T-cell (primary cell): Measurements from ENCODE around the gene MDM4. TPM values are rescaled to one million over a fixed set of nuclear protein-coding genes. Genes with fewer than 3 reads are reported as not detected.

ENCODE experiments used
- ATAC-seq, 4 experiments: fragments of 200-7000 bp in 3 of 4; fragments of 150-1000 bp in 1 of 4; cut with Tn5 transposase; replicated peaks in 1 of 4; 1 replicate in 3 of 4; 2 replicates in 1 of 4; pipeline ENCODE4 v1.10.0; 2021; ENCODE audit warnings: moderate library complexity in 3 of 4, mild to moderate bottlenecking in 2 of 4, moderate number of reproducible peaks in 1 of 4
- CTCF ChIA-PET, 2 donors: fragments of 300-600 bp; sonication (Branson Sonifier 250); formaldehyde crosslinking; loops; one replicate each; lab custom pipeline; 2022; ENCODE audit warnings: antibody characterized with exemption in 2 of 2; lab: Charles Lee
- POLR2A ChIA-PET, 2 donors: fragments of 300-600 bp; sonication (Branson Sonifier 250); formaldehyde crosslinking; loops; one replicate each; lab custom pipeline; 2022; ENCODE audit warnings: antibody characterized with exemption in 2 of 2; lab: Charles Lee
- DNase-seq, 35 experiments: peaks; one replicate each; pipeline versions ENCODE4 v3.0.0 to v3.0.0-alpha.2; 2013 to 2023
- H3K27ac ChIP-seq: one replicate; pipeline ENCODE4 v1.5.1; 2013; ENCODE audit warnings: low read length
- H3K27me3 ChIP-seq, 2 experiments: replicated peaks in 1 of 2; 1 replicate in 1 of 2; 2 replicates in 1 of 2; pipeline versions ENCODE4 v1.6.1 to v1.7.0; 2013; ENCODE audit warnings: low read length in 1 of 2, mixed read lengths in 1 of 2; ENCODE audit not compliant: control insufficient read depth in 2 of 2, insufficient read depth in 2 of 2; ENCODE audit errors: extremely low read depth in 1 of 2
- H3K36me3 ChIP-seq, 2 donors: 1 replicate in 1 of 2; 2 replicates in 1 of 2; pipeline versions ENCODE4 v1.6.1 to v1.7.0; 2013; ENCODE audit warnings: low read length in 1 of 2; ENCODE audit not compliant: control insufficient read depth in 2 of 2, insufficient read depth in 1 of 2; ENCODE audit errors: extremely low read depth in 1 of 2
- H3K4me1 ChIP-seq, 2 experiments: 1 replicate in 1 of 2; 2 replicates in 1 of 2; pipeline versions ENCODE4 v1.6.1 to v1.7.0; 2013; ENCODE audit warnings: low read length in 2 of 2, mixed read lengths in 1 of 2; ENCODE audit not compliant: insufficient read depth in 2 of 2, control insufficient read depth in 1 of 2; ENCODE audit errors: extremely low read depth in 1 of 2
- H3K4me3 ChIP-seq, 2 donors: 1 replicate in 1 of 2; 2 replicates in 1 of 2; pipeline versions ENCODE4 v1.5.1 to v1.7.0; 2013; ENCODE audit warnings: mild to moderate bottlenecking in 2 of 2, low read length in 1 of 2, moderate library complexity in 1 of 2; ENCODE audit not compliant: control insufficient read depth in 1 of 2; ENCODE audit errors: extremely low read depth in 1 of 2
- H3K9me3 ChIP-seq: 2 replicates; pipeline ENCODE4 v1.7.0; 2013
- H3K27ac Mint-ChIP-seq, 2 donors: one replicate each; pipeline ENCODE4 v1.8.0; 2020 to 2021; ENCODE audit warnings: mild to moderate bottlenecking in 2 of 2, mixed read lengths in 2 of 2
- H3K27me3 Mint-ChIP-seq, 2 donors: one replicate each; pipeline ENCODE4 v1.8.0; 2021 to 2022; ENCODE audit warnings: mixed read lengths in 2 of 2
- H3K36me3 Mint-ChIP-seq: one replicate; pipeline ENCODE4 v1.8.0; 2021; ENCODE audit warnings: mixed read lengths
- H3K4me1 Mint-ChIP-seq, 3 donors: one replicate each; pipeline ENCODE4 v1.8.0; 2020 to 2022; ENCODE audit warnings: mixed read lengths in 3 of 3, mild to moderate bottlenecking in 1 of 3
- H3K4me3 Mint-ChIP-seq, 3 donors: one replicate each; pipeline ENCODE4 v1.8.0; 2020 to 2022; ENCODE audit warnings: mild to moderate bottlenecking in 3 of 3, mixed read lengths in 3 of 3, moderate library complexity in 3 of 3
- H3K9me3 Mint-ChIP-seq, 3 donors: one replicate each; pipeline ENCODE4 v1.8.0; 2020 to 2022; ENCODE audit warnings: mixed read lengths in 3 of 3
- WGBS: methylation state at CpG from one replicate; pipeline ENCODE4 v1.1.5; 2013; ENCODE audit warnings: missing lambda C conversion rate; ENCODE audit not compliant: insufficient coverage; 5-methylcytosine and 5-hydroxymethylcytosine counted together
- total RNA-seq, 35 experiments: library from RNA in 6 of 35; stranded (reverse) in 6 of 35; fragments of 120-200 nt in 1 of 35; gene quantifications; one replicate each; pipeline versions ENCODE4 v1.2.1 to v1.2.4 and lab custom pipeline; 2013 to 2026

Gene MDM4
- total RNA-seq, 5 donors from 2014 or later (not counting 1 experiment from before 2014, with no cell fraction given): 168 to 288 (median 183) TPM

DNA sequence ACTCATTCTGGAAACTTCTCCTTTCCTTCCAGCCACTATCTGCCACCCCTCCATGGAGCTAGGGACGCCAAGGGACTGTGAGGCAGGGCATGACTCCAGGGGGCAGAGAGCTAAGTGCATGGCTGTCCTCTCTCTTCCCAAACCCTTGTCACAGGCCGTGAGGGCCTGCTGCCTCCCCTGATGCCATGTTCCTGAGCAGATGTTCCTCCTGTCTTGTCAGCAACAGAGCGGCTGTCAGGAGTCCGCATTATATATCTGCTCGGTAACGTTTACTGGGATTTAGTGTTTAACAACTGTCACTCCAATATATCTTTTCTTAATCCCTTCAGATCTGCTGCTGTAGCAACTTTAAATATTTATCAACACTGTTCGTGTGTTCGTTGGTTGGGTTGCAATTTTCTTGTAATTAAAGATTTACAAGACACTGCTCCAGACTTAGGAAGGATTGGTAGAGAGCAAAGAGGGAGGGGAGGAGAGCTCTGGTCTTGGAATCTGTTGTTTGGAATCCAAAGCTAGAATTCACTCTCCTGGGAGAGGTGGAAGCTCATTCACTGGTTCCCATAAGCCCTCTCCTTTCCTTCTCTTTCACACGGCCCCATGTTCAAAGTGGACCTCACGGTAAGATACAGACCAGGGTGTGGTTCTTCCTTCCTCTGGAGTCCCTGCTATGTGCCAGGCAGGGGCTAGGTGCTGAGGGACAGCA, 76.2 kb downstream of the MDM4 start:
- WGBS: 75% methylated on average over 7 of the region's 10 CpGs

DNA sequence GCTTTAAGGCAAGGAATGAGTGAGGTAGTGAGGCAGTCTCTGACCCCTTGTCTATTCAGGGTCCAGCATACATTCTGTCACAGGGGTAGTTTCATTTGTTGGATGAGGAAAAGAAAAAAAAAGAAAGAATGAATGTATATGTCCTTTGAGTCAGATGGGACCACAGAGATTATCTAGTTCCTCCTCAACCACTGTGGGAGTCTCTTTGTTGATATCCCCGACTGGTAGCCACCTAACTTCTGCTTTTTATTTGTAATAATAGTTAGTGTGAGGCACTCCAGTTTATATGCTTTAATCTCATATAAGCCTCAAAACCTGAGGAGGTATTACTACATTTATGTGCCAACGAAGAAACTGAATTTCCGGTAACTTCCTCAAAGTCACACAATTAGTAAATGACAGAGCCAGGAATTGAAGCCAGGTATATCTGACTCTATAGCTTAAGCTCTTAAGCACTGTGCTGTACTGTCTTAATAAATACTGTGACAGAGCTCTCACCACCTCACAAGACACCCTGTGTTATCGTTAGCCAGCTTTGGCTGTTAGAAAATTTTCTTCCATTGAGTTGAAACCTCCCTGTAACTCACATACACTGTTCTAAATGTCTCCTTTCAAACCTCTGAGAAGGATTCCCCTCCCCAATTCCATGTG, 82.2 kb downstream of the MDM4 start:
- no peak for ATAC-seq
- Histone ChIP-seq H3K27ac (no peak overlapping the region), H3K27me3 (no peaks in the 10 kb centered on the region), H3K4me1 (no peaks in the 10 kb centered on the region), H3K9me3 (no peaks in the 10 kb centered on the region), H3K4me3 (no peak overlapping the region), H3K36me3 (no peaks in the 10 kb centered on the region)
- no peak overlapping the region for H3K4me3 Mint-ChIP-seq
- POLR2A ChIA-PET: no interaction called here
- H3K27me3 Mint-ChIP-seq: no peaks in the 10 kb centered on the region
- CTCF ChIA-PET: no interaction called here
- DNase-seq: no peak
- no peaks in the 10 kb centered on the region for H3K4me1 Mint-ChIP-seq
- H3K27ac Mint-ChIP-seq: no peak overlapping the region
- no peaks in the 10 kb centered on the region for H3K9me3 Mint-ChIP-seq
- peaks cover 41% of the 10 kb centered on the region for H3K36me3 Mint-ChIP-seq
- 76% methylated on average over 2 of the region's 4 CpGs for WGBS

More for the DNA sequence above, 76.2 kb downstream of the MDM4 start:
- no peaks in the 10 kb centered on the region for H3K36me3 ChIP-seq
- Mint-ChIP-seq H3K4me3 (no peak overlapping the region), H3K4me1 (no peaks in the 10 kb centered on the region), H3K27me3 (no peaks in the 10 kb centered on the region), H3K27ac (no peak overlapping the region), H3K9me3 (no peaks in the 10 kb centered on the region), H3K36me3 (peaks cover 28% of the 10 kb centered on the region)
- no peaks in the 10 kb centered on the region for H3K9me3 ChIP-seq
- CTCF ChIA-PET: no interaction called here
- ATAC-seq: no peak
- no peaks in the 10 kb centered on the region for H3K27me3 ChIP-seq
- no peak for DNase-seq
- no peaks in the 10 kb centered on the region for H3K4me1 ChIP-seq
- POLR2A ChIA-PET: no interaction called here
- no peak overlapping the region for H3K4me3 ChIP-seq
- H3K27ac ChIP-seq: no peak overlapping the region

DNA sequence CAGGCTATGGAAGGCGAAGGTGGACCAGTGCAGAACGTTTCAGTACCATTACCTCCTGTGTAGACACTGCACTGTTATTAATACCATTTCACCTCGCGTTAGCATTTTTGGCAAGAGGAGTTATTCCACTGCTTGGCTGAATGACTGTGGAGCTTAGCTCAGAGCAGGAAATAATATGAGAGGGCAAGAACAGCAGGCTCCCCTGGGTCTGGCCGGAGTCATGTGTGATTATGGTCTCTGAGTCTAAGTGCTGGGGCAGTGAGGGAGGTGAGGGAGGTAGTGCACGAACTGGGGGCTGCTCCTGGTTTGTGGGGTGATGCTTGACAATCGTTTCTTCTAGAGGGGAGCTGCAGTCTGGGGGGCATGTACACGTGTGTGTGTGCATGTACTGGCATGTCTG, 82.9 kb downstream of the MDM4 start:
- Mint-ChIP-seq H3K27me3 (no peaks in the 10 kb centered on the region), H3K4me3 (no peak overlapping the region), H3K9me3 (no peaks in the 10 kb centered on the region), H3K27ac (no peak overlapping the region), H3K36me3 (peaks cover 43% of the 10 kb centered on the region), H3K4me1 (no peaks in the 10 kb centered on the region)
- ATAC-seq (no peak), DNase-seq (no peak)
- H3K27me3 ChIP-seq: no peaks in the 10 kb centered on the region
- no peak overlapping the region for H3K27ac ChIP-seq
- ChIA-PET CTCF (interaction anchor here in 1 of 2 donors (0.6 kb wide), 1 partner anchor 789 kb away, joined by 3 read pairs; no protein-coding TSS in a partner anchor), POLR2A (no interaction called here)
- no peak overlapping the region for H3K4me3 ChIP-seq
- H3K4me1 ChIP-seq: no peaks in the 10 kb centered on the region
- whole genome bisulfite sequencing: 57% methylated on average over 3 of the region's 8 CpGs
- H3K9me3 ChIP-seq: no peaks in the 10 kb centered on the region
- H3K36me3 ChIP-seq: no peaks in the 10 kb centered on the region

DNA sequence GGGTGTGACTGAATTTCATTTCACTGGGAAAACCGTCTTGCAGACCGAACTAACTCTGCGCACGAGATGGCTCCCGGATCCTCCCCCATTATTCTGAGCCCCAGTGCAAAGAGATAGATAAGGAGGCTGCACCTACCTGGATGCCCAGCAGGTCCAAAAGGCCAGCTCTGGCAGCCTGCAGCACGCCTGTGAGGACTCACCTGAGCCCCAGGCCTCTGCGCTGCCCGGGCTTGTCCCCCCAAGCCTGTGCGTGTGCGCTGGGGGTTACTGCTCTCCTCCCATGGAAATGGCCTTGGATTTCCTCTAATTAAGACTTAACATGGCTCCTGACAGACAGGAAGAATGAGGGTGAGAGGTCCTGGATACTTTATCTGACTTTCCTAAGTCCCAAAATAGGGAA, 83.4 kb downstream of the MDM4 start:
- WGBS: 88% methylated on average over 7 of the region's 10 CpGs

DNA sequence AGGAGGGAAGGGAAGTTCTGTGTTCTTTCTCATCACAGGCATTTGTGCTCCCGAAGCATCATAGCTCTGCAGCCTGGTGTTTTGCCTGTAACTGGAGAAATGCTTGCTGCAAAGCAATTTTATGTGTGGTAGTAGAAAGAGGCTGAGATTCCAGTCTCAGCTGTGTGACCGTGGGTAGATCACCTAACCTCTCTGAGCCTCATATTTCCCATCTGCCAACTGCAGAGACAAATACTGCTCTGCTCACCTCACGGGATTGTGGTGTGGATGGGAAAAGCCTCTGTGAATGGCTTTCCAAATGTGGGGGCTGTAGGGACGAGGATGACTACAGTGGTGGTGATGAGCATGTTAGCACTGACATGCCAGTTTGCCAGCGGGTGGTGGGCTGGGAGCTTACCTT, 84.0 kb downstream of the MDM4 start:
- Mint-ChIP-seq H3K9me3 (no peaks in the 10 kb centered on the region), H3K4me3 (no peak overlapping the region), H3K27me3 (no peaks in the 10 kb centered on the region), H3K27ac (no peak overlapping the region), H3K4me1 (no peaks in the 10 kb centered on the region), H3K36me3 (peaks cover 38% of the 10 kb centered on the region)
- H3K27me3 ChIP-seq: no peaks in the 10 kb centered on the region
- ATAC-seq (no peak), DNase-seq (no peak)
- ChIA-PET CTCF (interaction anchor here in 1 of 2 donors (0.6 kb wide), 1 partner anchor 151 kb away, joined by 3 read pairs; no protein-coding TSS in a partner anchor), POLR2A (interaction anchor here in 1 of 2 donors (0.6 kb wide), 1 partner anchor 86 kb away, joined by 5 read pairs; no protein-coding TSS in a partner anchor)
- no peak overlapping the region for H3K27ac ChIP-seq
- H3K36me3 ChIP-seq: no peaks in the 10 kb centered on the region
- no peaks in the 10 kb centered on the region for H3K9me3 ChIP-seq
- WGBS: 80% methylated on average over 1 of the region's 5 CpGs
- no peaks in the 10 kb centered on the region for H3K4me1 ChIP-seq
- no peak overlapping the region for H3K4me3 ChIP-seq

More for the DNA sequence above, 83.4 kb downstream of the MDM4 start:
- ChIA-PET POLR2A (no interaction called here), CTCF (interaction anchor here in 1 of 2 donors (0.6 kb wide), 1 partner anchor 788 kb away, joined by 3 read pairs; no protein-coding TSS in a partner anchor)
- Mint-ChIP-seq H3K27me3 (no peaks in the 10 kb centered on the region), H3K4me3 (no peak overlapping the region), H3K36me3 (peaks cover 40% of the 10 kb centered on the region), H3K4me1 (no peaks in the 10 kb centered on the region), H3K27ac (no peak overlapping the region), H3K9me3 (no peaks in the 10 kb centered on the region)
- no peak for ATAC-seq
- DNase-seq: no peak
- no peak overlapping the region for H3K27ac ChIP-seq
- H3K4me1 ChIP-seq: no peaks in the 10 kb centered on the region
- H3K9me3 ChIP-seq: no peaks in the 10 kb centered on the region
- H3K36me3 ChIP-seq: no peaks in the 10 kb centered on the region
- no peak overlapping the region for H3K4me3 ChIP-seq
- H3K27me3 ChIP-seq: no peaks in the 10 kb centered on the region

DNA sequence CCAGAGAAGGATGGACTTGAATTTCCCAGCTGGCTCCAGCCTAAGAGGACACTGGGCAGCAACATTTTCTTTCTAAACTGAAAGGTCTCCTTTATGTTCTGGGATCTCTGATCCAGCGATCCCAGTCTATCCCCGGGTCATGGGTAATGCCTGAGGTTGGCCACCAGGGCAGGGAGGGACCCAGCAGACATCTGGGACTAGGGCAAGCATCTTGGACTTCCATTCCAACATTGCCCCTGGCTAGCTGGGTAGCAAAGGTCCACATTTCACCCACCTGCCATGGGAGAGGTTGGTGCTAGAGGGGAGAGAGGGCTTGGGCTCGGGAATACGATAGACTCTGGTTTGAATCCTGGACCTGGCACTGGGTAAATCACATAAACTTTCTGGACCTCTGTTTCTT, 84.8 kb downstream of the MDM4 start:
- DNase-seq (no peak), ATAC-seq (no peak)
- ChIA-PET CTCF (no interaction called here), POLR2A (no interaction called here)
- no peak overlapping the region for H3K27ac Mint-ChIP-seq
- Histone ChIP-seq H3K4me3 (no peak overlapping the region), H3K4me1 (no peaks in the 10 kb centered on the region), H3K27ac (no peak overlapping the region), H3K27me3 (peaks cover 0 to 4% of the 10 kb centered on the region in 2 experiments), H3K9me3 (no peaks in the 10 kb centered on the region), H3K36me3 (no peaks in the 10 kb centered on the region)
- H3K9me3 Mint-ChIP-seq: no peaks in the 10 kb centered on the region
- peaks cover 0 to 1% of the 10 kb centered on the region in 2 donors for H3K27me3 Mint-ChIP-seq
- 100% methylated on average over 2 of the region's 4 CpGs for WGBS
- H3K4me1 Mint-ChIP-seq: no peaks in the 10 kb centered on the region
- peaks cover 33% of the 10 kb centered on the region for H3K36me3 Mint-ChIP-seq
- H3K4me3 Mint-ChIP-seq: no peak overlapping the region
